Measurements from ENCODE around the gene TMEM145.
"Not testable (repeated sequence)": the region's sequence is repeated elsewhere in the genome, so short reads cannot be mapped to it uniquely, and the experiment has no call there.

The TMEM145 gene

GRCh38 chr19:42330241-42330711 is 17.2 kb downstream of the TMEM145 start:
- no peak overlapping the region for H3K27ac ChIP-seq (ENCODE audit: low read depth, low read length, poor library complexity, severe bottlenecking)
- no peak for TF ChIP-seq CTCF (IDR thresholded peaks at IDR 0.05; ENCODE audit: low read length)
- TF ChIP-seq EZH2 (IDR thresholded peaks at IDR 0.05; ENCODE audit: borderline replicate concordance, low read length): no peak

GRCh38 chr19:42331333-42331732 is 18.2 kb downstream of the TMEM145 start:
- not testable (repeated sequence) for H3K27ac ChIP-seq (ENCODE audit: low read depth, low read length, poor library complexity, severe bottlenecking); H3K9me3 ChIP-seq (ENCODE audit: low read length); H3K79me2 ChIP-seq (ENCODE audit: insufficient read depth, low read length); H3K27me3 ChIP-seq (ENCODE audit: insufficient read depth, low read length); H3K9me2 ChIP-seq (ENCODE audit: low read depth, low read length); H3K4me2 ChIP-seq (ENCODE audit: low read length); H3K4me3 ChIP-seq (ENCODE audit: low read depth, low read length, poor library complexity, severe bottlenecking); H2AFZ ChIP-seq (ENCODE audit: low read length); H3K36me3 ChIP-seq (ENCODE audit: insufficient read depth, low read length); H3F3A ChIP-seq (ENCODE audit: insufficient read depth, low read length); H4K20me1 ChIP-seq (ENCODE audit: insufficient read depth, low read length); H3K9ac ChIP-seq (ENCODE audit: low read length)
- H3K4me1 ChIP-seq (ENCODE audit: insufficient read depth, low read length, severe bottlenecking): peaks cover 14% of the 10 kb centered on the region

More at GRCh38 chr19:42330241-42330711, 17.2 kb downstream of the TMEM145 start:
- Histone ChIP-seq H2AFZ (ENCODE audit: low read length) (no peak overlapping the region), H3K4me3 (ENCODE audit: low read depth, low read length, poor library complexity, severe bottlenecking) (no peak overlapping the region), H3K36me3 (ENCODE audit: insufficient read depth, low read length) (no peaks in the 10 kb centered on the region; the same call in 1 of the 2 replicates), H3K4me2 (ENCODE audit: low read length) (no peak overlapping the region), H3F3A (ENCODE audit: insufficient read depth, low read length) (no peaks in the 10 kb centered on the region), H4K20me1 (ENCODE audit: insufficient read depth, low read length) (no peaks in the 10 kb centered on the region), H3K9me2 (ENCODE audit: low read depth, low read length) (no peaks in the 10 kb centered on the region), H3K9ac (ENCODE audit: low read length) (no peak overlapping the region), H3K9me3 (ENCODE audit: low read length) (no peaks in the 10 kb centered on the region), H3K79me2 (ENCODE audit: insufficient read depth, low read length) (no peaks in the 10 kb centered on the region), H3K27me3 (ENCODE audit: insufficient read depth, low read length) (no peaks in the 10 kb centered on the region), H3K4me1 (ENCODE audit: insufficient read depth, low read length, severe bottlenecking) (peaks cover 18% of the 10 kb centered on the region)

- peaks cover 6% of the 10 kb centered on the region for H3K36me3 ChIP-seq (ENCODE audit: insufficient read depth, low read length)
Measured at GRCh38 chr19:42332059-42332458, 18.9 kb downstream of the TMEM145 start.

More at GRCh38 chr19:42332059-42332458, 18.9 kb downstream of the TMEM145 start:
- H3K27me3 ChIP-seq (ENCODE audit: insufficient read depth, low read length): no peaks in the 10 kb centered on the region
- H3F3A ChIP-seq (ENCODE audit: insufficient read depth, low read length): no peaks in the 10 kb centered on the region
- no peaks in the 10 kb centered on the region for H3K9me3 ChIP-seq (ENCODE audit: low read length)
- H2AFZ ChIP-seq (ENCODE audit: low read length): no peak overlapping the region
- no peaks in the 10 kb centered on the region for H4K20me1 ChIP-seq (ENCODE audit: insufficient read depth, low read length)
- H3K9ac ChIP-seq (ENCODE audit: low read length): no peak overlapping the region
- no peak overlapping the region for H3K27ac ChIP-seq (ENCODE audit: low read depth, low read length, poor library complexity, severe bottlenecking)
- no peak overlapping the region for H3K4me2 ChIP-seq (ENCODE audit: low read length)
- TF ChIP-seq EZH2 (IDR thresholded peaks at IDR 0.05; ENCODE audit: borderline replicate concordance, low read length) (no peak), CTCF (IDR thresholded peaks at IDR 0.05; ENCODE audit: low read length) (no peak)
- peaks cover 6% of the 10 kb centered on the region for H3K4me1 ChIP-seq (ENCODE audit: insufficient read depth, low read length, severe bottlenecking)
- no peaks in the 10 kb centered on the region for H3K9me2 ChIP-seq (ENCODE audit: low read depth, low read length)
- no peaks in the 10 kb centered on the region for H3K79me2 ChIP-seq (ENCODE audit: insufficient read depth, low read length)
- H3K4me3 ChIP-seq (ENCODE audit: low read depth, low read length, poor library complexity, severe bottlenecking): no peak overlapping the region

All from OCI-LY1 (cell line).